NCI-H2227 (cell line): ENCODE data around the gene FOXE3.
"Not testable (repeated sequence)": the region's sequence is repeated elsewhere in the genome, so short reads cannot be mapped to it uniquely, and the experiment has no call there.

ENCODE experiments used
- DNase-seq: peaks from one replicate; lab custom pipeline; 2025; ENCODE audit not compliant: unreplicated experiment; lab: John Stamatoyannopoulos, UW

The FOXE3 gene

DNA sequence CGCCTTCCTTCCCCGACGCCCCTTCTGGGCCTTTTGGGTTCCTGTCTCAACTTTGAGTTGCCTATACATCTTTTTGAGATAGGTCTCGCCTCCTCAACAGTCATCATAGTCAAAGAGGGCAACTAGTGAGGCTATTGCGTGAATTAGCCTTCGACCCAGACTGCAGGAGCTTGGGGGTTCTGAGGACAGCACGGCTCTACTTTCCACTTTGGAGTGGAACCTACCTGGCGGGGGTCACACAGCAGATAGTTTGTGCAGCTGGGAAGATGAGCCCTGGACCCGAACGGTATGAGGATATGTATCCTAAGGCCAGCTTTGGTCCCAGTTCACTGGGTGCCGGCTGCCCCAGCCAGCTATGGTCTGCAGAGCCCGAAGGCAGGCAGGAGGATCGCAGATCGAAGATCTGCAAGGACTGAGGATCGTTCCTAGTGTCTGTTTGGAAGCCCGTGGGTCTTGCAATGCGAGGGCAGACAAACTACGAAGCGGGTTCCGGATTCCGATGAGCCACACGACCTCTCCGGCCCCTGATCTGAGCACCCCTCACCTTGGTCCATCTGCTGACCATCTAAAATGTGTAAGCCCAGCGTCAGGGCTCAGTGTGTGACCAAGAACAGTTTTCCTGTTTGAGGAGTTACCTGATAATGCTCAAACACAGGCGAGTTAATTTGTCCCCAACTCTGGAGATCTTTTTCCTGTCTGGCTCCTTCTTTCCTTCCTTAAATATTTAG, 29.9 kb downstream of the FOXE3 start:
- DNase-seq = no peak

DNA sequence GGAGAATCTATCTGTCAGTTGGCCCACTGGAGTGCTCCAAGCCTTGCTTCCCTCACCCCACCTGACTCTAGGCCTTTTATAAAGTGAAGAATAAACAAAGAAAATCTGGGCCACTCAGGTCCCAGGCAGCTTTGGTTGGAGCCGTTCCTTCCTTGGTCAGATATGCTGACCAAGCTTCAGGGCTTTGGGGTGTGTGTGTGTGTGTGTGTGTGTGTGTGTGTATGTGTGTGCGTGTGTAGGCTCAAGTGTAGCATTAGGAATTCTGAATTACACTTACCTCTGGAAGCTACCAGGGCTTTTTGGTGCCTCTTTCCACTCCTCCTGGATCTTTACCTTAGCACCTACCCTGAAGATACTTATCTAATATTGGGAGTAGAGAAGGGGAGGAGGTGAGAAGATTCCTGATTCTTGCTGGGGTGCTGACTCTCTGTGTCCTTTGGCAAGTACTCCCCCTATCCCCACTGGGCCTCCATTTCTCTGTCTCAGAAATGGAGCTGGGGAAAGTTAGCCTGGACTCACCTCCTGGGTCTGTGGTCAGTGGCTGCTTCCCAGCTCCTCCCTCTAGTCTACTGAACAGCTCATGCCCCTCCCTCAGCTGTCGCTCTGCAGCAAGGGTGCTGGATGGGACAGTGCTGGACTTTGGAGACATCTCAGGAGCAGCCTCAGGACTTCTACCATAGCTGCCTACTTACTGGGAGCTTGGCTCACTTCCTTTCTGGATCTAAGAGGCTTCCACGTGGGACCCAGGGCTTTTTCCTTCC, 32.6 kb downstream of the FOXE3 start:
- DNase-seq = no peak

- DNase-seq = no peak
Observed at GRCh38 chr1:47449822-47450552, 33.9 kb downstream of the FOXE3 start.

- no peak for DNase-seq
Observed at GRCh38 chr1:47450606-47451005, 34.5 kb downstream of the FOXE3 start.

DNA sequence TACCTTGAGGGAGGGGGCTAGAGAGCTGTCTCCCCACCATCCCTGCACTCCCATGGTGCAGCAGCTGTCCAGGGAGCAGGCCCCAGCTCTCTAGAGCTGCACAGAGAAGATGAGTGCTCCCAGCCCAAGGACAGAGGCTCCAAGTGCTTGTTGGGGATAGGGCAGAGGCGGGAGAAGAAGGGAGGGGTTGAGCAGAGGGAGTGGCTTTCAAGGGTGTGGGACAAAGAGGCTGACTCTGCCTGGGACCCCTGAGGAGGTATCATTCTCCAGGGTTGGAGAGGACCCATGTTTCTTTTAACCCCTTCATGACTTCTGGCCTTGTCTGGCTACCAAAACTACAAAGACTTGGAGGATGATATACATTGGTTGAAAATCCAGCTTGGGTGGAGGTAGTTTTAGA, 36.3 kb downstream of the FOXE3 start:
- no peak for DNase-seq

DNA sequence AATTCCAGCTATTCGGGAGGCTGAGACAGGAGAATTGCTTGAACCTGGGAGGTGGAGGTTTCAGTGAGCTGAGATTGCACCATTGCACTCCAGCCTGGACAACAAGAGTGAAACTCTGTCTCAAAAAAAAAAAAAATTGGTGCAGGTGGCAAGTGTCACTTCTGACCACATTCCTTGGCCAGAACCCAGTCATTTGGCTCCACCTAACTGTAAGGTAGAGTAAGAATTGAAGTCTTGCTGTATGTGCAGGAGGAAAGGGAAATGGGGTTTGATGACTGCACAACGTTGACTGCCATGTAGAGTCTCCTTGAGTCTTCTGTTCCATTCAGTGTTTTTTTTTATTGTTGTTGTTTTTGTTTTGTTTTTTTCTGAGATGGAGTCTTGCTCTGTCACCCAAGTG, 37.8 kb downstream of the FOXE3 start:
- not testable (repeated sequence) for DNase-seq

DNA sequence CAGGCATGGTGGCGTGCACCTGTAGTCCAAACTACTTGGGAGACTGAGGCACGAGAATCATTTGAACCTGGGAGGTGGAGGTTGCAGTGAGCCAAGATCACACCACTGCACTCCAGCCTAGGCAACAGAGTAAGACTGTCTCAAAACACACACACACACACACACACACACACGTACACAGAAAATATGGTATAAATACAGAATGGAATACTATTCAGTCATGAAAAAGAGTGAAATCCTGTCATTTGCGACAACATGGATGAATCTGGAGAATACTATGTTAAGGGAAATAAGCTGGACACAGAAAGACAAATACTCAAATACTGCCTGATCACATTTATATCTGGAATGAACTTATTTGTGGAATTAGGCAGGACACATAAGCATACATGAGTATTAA, 40.2 kb downstream of the FOXE3 start:
- DNase-seq = no peak

DNA sequence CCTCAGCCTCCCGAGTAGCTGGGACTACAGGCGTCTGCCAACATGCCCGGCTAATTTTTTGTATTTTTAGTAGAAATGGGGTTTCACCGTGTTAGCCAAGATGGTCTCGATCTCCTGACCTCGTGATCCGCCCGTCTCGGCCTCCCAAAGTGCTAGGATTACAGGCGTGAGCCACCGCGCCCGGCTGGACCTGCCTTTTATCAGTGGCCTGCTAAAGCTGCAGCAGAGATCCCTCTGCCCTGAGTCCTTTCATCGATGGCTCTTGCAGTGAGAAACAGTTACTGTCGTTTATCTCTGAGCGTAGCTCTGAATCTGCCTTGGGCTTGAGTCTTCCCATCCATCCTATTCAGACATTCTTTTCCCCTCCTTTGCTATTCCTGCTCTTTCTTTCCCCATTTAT, 41.5 kb downstream of the FOXE3 start:
- not testable (repeated sequence) for DNase-seq

DNA sequence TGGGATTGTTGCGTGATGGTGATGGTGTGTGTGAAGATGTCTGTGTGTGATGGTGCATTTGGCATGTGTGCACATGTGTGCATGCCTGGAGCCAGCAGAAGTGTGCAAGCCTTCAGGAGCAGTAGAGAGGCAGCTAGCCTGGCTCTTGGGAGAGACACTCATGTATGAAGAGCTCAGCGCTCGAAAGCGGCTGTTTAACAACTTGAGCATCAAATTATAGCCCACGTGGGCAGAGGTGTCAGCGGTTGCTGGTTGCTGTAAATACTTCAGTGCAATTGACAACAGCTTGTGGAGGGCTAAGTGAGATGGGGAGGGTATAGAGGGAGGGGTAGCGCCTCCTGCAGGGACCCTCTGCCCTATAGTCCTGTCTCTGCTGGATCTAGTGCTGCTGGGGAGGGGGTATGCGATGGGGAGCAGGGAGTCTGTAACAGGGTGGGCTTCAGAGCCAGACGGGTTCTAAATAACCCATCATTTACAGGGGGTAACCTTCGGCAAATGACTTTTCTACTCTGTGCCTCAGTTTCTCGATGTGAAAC, 43.2 kb downstream of the FOXE3 start:
- peak; percentile 81 for DNase-seq

DNA sequence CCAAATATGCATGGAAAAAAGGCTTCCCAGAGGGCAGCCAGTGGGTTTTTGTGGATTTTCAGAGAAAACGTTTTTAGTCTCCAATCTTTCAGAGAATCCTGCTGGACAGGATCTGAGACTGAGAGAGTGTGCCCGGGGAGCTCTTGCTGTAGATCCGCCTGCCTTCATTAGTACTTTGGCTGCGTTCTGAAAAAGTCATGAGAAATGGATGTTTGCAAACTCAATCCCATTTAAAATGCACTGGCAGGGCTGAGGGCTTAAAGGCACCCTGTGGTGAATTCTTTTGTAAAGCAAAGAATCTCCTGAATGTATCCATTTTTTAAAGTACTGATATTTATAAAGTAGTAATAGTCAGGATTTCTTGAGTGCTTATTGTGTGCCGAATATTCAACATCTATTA, 44.0 kb downstream of the FOXE3 start:
- DNase-seq = no peak

DNA sequence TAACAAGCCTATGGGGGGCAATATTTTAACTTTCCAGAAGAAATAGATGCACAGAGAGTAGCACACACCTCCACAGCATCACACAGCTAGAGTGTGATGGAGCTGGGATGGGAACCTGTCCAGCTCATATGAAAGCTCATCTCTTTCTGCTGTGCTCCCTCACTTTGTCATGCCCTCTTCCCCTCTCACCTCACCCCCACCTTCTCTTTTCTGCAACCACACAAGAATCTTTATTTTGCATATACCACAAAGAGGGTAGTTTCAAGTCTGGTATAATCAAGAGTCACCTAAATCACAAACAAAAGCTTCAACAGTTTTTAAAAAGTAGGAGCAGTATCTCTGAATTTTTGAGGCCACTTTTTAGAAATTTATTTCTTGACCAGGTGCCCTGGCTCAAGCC, 44.4 kb downstream of the FOXE3 start:
- no peak for DNase-seq

DNA sequence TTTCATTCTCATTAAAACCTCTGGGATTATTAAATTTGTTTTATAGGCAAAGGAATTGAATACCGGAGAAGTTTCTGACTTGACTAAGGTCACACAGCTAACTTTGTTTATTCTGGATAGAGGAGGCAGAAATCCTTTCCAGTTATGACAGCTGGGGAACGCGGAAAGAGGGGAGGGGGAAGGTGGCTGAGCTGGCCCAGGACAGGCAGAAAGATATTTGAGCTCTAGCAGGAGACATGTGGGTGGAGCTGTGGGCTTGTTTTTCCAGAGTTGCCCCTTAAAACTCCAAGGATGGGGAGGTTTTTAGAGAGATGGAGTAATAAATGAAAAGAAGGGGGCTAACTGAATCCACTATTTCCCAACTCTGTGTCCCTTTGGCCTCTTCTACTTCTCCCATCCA, 49.5 kb downstream of the FOXE3 start:
- no peak for DNase-seq
